Neutrophil (primary cell): ENCODE measurements around the gene TEAD3.
"Not testable (repeated sequence)": the region's sequence is repeated elsewhere in the genome, so short reads cannot be mapped to it uniquely, and the experiment has no call there.

Source experiments
- H3K27ac ChIP-seq: fragments of 200-600 bp; sonication (generic); 2 replicates; pipeline ENCODE4 v1.5.1; 2016; ENCODE audit warnings: mild to moderate bottlenecking, moderate library complexity
- H3K27me3 ChIP-seq: fragments of 200-600 bp; sonication (generic); 2 replicates; pipeline ENCODE4 v1.6.0; 2016; ENCODE audit warnings: mild to moderate bottlenecking
- H3K36me3 ChIP-seq: fragments of 200-600 bp; sonication (generic); 2 replicates; pipeline ENCODE4 v1.5.1; 2017
- H3K4me1 ChIP-seq, 2 experiments: fragments of 200-600 bp in 1 of 2; sonication (generic) in 1 of 2; 1 replicate in 1 of 2; 2 replicates in 1 of 2; pipeline versions ENCODE4 v1.5.1 to v1.6.1; 2013 to 2016; ENCODE audit warnings: low read depth in 1 of 2, low read length in 1 of 2, mild to moderate bottlenecking in 1 of 2, moderate library complexity in 1 of 2; ENCODE audit not compliant: control insufficient read depth in 1 of 2, insufficient read depth in 1 of 2
- H3K4me3 ChIP-seq, 2 experiments: fragments of 200-600 bp in 1 of 2; sonication (generic) in 1 of 2; 1 replicate in 1 of 2; 2 replicates in 1 of 2; pipeline ENCODE4 v1.5.1; 2013 to 2016; ENCODE audit warnings: low read depth in 1 of 2, low read length in 1 of 2, mild to moderate bottlenecking in 1 of 2, moderate library complexity in 1 of 2
- H3K9me3 ChIP-seq: fragments of 200-600 bp; sonication (generic); 2 replicates; pipeline ENCODE4 v1.5.1; 2016
- TF ChIP-seq, protein P1 (sequence below): fragments of 200-600 bp; sonication (generic); IDR thresholded peaks from 2 replicates; pipeline ENCODE4 v1.5.1; 2016; ENCODE audit warnings: antibody characterized with exemption

The TEAD3 gene

DNA sequence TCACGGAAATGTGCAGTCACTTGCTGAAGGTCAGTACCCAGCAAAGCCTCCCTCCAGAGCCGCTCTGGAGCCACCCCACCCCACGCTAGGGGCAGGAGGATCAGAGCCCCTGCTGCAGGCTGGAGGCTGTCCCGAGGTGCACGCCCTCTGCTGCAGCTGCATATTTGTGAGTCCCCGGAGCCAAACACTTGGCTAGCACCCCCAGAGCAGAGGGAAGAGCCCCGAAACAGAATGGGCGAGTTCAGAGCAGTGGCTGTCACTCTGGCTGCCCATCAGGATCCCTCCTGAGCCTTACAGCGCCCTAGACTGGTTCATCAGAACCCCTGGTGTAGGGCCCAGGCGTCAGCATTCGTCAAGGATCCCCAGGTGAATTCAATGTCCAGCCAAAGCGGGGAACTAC, 25.3 kb upstream of the TEAD3 start:
- H3K9me3 ChIP-seq = no peaks in the 10 kb centered on the region
- TF ChIP-seq, protein P1, sequence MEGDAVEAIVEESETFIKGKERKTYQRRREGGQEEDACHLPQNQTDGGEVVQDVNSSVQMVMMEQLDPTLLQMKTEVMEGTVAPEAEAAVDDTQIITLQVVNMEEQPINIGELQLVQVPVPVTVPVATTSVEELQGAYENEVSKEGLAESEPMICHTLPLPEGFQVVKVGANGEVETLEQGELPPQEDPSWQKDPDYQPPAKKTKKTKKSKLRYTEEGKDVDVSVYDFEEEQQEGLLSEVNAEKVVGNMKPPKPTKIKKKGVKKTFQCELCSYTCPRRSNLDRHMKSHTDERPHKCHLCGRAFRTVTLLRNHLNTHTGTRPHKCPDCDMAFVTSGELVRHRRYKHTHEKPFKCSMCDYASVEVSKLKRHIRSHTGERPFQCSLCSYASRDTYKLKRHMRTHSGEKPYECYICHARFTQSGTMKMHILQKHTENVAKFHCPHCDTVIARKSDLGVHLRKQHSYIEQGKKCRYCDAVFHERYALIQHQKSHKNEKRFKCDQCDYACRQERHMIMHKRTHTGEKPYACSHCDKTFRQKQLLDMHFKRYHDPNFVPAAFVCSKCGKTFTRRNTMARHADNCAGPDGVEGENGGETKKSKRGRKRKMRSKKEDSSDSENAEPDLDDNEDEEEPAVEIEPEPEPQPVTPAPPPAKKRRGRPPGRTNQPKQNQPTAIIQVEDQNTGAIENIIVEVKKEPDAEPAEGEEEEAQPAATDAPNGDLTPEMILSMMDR = no peak
- H3K36me3 ChIP-seq = no peaks in the 10 kb centered on the region
- H3K27ac ChIP-seq = no peak overlapping the region
- H3K4me3 ChIP-seq = no peak overlapping the region
- H3K27me3 ChIP-seq = peaks cover 6% of the 10 kb centered on the region
- H3K4me1 ChIP-seq = peaks cover 8 to 10% of the 10 kb centered on the region in 2 experiments

DNA sequence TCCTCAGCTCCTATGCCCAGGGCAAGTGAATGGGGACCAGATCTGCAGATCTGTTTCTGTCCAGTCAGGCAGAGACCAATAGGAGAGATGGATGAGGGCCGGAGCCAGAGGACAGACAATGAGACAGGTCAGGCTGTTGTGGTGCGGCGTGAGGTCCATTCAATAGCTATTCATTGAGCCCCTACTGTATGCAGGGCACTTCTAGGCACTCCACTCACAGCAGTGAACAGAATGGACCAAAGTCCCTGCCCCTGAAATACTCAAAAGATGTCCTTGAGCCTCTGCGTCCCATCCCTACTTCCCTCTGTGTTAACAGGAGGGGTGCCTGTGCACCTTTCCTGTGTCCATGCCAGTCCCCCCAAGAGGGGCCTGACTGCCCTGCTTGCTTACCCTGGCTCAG, 24.4 kb upstream of the TEAD3 start:
- no peak overlapping the region for H3K27ac ChIP-seq
- H3K4me3 ChIP-seq = no peak overlapping the region
- no peaks in the 10 kb centered on the region for H3K36me3 ChIP-seq
- H3K27me3 ChIP-seq = no peaks in the 10 kb centered on the region
- H3K4me1 ChIP-seq = peaks cover 8 to 10% of the 10 kb centered on the region in 2 experiments
- TF ChIP-seq, protein P1 = no peak
- no peaks in the 10 kb centered on the region for H3K9me3 ChIP-seq

DNA sequence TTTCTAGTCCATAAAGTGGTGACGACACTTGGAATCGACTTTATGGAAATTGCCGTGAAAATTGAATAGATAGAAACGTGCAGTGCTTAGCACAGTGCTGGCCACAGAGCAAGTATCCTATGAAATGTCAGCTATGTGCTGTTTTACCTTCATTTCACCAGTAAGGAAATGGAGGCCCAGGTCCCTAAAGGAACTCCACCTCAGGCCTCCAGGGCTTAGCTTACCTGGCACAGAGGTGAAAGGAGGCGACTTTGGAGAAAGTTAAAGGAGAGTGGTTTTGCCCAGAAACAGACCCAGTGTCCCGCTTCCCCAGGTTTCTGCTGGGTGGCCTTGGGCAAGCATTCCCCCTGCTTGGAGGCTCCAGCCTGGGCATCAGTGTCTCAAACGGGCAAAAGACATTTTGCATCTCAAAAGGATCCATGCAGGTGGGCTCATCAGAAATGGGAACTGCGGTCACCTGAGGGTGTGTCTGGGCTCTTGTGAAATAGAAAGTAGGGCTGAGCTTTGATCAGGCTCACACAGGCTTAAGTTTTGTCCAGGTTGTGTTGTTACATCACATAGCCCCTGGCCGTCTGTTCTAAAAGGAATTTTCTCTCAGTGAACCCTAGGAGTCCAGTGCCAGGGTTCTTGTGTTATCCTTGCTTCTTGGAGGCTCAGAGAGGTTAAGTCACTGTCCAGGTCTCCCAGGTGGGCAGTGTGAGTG, 22.6 kb upstream of the TEAD3 start:
- H3K4me3 ChIP-seq = no peak overlapping the region
- H3K9me3 ChIP-seq = no peaks in the 10 kb centered on the region
- no peak overlapping the region for H3K27ac ChIP-seq
- H3K4me1 ChIP-seq = peaks cover 6 to 10% of the 10 kb centered on the region in 2 experiments
- peaks cover 4% of the 10 kb centered on the region for H3K27me3 ChIP-seq
- TF ChIP-seq, protein P1 = no peak
- no peaks in the 10 kb centered on the region for H3K36me3 ChIP-seq

DNA sequence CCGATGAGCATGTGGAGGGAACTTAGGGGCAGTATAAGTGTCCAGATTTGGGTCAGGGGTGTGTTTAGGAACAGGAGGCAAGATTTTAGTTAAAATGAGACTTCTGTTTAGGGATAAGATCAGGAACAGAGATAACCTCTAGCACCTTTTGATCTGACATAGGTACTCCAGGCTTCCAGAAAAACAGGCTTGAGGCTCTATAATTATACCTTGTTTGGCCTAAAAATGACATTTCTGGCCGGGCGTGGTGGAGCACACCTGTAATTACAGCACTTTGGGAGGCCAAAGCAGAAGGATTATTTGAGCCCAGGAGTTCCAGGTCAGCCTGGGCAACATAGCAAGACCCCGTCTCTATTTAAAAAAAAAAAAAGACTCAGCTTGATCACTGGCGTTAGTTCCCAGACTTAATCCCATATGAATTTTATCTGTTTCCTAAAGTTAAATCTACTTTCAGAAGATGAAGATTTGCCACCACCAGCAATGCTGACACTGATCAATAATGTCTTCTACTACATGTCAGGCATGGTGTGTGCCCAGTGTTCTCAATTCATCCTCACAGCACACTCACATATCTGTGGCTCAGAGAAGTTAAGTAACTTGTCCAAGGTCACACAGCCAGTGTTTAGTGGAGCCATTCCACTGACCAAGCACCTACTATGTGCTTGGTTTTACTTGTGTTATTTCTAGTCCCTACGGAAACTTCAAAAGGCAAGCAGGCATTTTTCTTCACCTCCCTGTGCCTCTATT, 21.9 kb upstream of the TEAD3 start:
- Histone ChIP-seq H3K27me3 (peaks cover 11% of the 10 kb centered on the region), H3K36me3 (no peaks in the 10 kb centered on the region), H3K4me1 (peaks cover 6 to 10% of the 10 kb centered on the region in 2 experiments), H3K9me3 (no peaks in the 10 kb centered on the region), H3K4me3 (no peak overlapping the region), H3K27ac (no peak overlapping the region)
- TF ChIP-seq, protein P1 = no peak

DNA sequence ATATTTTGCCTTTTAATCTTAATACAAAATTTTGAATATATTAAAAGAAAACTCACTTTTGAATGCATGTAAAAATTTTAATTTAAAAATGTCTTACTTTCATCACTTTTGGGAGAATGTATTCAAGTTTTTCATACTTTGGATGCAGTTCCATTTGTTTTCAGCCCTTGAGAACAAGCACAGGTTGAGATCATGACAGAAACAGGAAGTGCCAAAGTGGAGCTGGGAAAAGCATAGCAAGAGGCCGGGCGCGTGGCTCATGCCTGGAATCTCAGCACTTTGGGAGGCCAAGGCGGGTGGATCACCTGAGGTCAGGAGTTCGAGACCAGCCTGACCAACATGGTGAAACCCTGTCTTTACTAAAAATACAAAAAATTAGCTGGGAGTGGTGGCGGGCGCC, 21.1 kb upstream of the TEAD3 start:
- not testable (repeated sequence) for H3K36me3 ChIP-seq, H3K27ac ChIP-seq, H3K4me1 ChIP-seq, H3K9me3 ChIP-seq, H3K4me3 ChIP-seq
- H3K27me3 ChIP-seq = peaks cover 17% of the 10 kb centered on the region

DNA sequence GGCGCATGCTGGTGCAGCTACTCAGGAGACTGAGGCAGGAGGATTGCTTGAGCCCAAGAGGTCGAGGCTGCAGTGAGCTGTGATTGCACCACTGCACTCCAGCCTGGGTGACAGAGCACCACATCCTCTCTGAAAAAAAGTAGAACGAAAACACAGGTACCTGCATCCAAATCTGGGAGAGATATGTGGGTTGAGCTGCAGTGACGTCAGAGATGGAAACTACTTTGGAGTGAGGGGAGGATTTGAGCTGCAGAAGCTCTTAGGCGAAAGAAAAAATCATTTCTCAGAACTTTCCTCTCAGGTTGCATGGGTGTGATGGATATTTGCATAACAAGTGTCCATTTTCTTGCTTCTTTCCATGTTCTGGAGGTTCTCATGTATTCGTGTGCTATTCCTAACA, 19.8 kb upstream of the TEAD3 start:
- H3K36me3 ChIP-seq = no peaks in the 10 kb centered on the region
- no peak overlapping the region for H3K27ac ChIP-seq
- no peaks in the 10 kb centered on the region for H3K9me3 ChIP-seq
- H3K4me3 ChIP-seq = no peak overlapping the region
- TF ChIP-seq, protein P1 = no peak
- peaks cover 29% of the 10 kb centered on the region for H3K27me3 ChIP-seq
- no peaks in the 10 kb centered on the region for H3K4me1 ChIP-seq

DNA sequence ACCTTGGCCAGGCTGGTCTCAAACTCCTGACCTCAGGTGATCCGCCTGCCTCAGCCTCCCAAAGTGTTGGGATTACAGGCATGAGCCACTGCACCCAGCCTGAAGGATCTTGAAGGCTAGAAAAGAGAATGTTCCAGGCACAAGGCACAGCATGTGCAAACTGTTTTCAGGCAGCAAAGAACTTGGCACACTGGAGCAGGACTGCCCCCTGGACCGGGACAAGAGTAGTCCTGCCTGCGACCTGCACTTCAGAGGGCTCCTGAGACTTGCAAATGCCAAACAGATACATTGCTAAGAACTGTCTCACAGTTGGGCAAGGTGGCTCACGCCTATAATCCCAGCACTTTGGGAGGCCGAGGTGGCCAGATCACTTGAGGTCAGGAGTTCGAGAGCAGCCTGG, 19.1 kb upstream of the TEAD3 start:
- not testable (repeated sequence) for H3K27ac ChIP-seq, H3K36me3 ChIP-seq, H3K4me3 ChIP-seq, H3K4me1 ChIP-seq, H3K9me3 ChIP-seq
- H3K27me3 ChIP-seq = peaks cover 37% of the 10 kb centered on the region
